IPS-NIHi7 (cell line): Measurements from ENCODE around the gene NOVA1.
"Not testable (repeated sequence)": the region's sequence is repeated elsewhere in the genome, so short reads cannot be mapped to it uniquely, and the experiment has no call there.

ENCODE experiments used
- DNase-seq: peaks from one replicate; pipeline ENCODE4 v3.0.0; 2012; ENCODE audit warnings: mixed read lengths; ENCODE audit errors: extremely low spot score

NOVA1 gene, protein sequence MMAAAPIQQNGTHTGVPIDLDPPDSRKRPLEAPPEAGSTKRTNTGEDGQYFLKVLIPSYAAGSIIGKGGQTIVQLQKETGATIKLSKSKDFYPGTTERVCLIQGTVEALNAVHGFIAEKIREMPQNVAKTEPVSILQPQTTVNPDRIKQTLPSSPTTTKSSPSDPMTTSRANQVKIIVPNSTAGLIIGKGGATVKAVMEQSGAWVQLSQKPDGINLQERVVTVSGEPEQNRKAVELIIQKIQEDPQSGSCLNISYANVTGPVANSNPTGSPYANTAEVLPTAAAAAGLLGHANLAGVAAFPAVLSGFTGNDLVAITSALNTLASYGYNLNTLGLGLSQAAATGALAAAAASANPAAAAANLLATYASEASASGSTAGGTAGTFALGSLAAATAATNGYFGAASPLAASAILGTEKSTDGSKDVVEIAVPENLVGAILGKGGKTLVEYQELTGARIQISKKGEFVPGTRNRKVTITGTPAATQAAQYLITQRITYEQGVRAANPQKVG

DNA sequence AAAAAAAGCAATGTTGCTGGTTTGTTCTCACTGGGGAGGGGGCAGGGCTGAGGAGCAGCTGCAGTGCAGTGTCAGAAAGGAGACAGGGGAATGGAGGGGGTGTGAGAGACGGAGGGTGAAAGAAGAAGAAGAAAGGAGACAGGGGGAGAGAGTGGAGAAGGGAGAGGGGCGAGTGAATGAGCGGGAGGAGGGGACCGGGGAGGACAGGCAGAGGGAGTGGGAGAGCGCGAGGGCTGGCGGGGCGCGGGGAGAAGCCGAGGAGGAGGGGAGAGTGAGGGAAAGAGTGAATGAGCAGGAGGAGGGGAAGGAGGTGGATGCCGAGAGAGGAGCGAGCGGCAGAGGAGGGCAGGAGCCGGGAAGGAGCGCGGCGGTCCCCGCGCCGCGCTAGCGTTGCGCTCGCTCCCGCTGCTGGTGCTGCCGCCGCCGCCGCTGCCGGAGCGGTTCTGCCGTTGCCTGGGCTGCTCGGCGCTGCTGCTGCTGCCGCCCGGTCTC, at the start of gene NOVA1:
Gene NOVA1 (minus strand): TSS at position 445 of the 492 bp plus-strand sequence. CDS start 597 bp downstream, outside the sequence.
- peak; percentile 22 for DNase-seq

DNA sequence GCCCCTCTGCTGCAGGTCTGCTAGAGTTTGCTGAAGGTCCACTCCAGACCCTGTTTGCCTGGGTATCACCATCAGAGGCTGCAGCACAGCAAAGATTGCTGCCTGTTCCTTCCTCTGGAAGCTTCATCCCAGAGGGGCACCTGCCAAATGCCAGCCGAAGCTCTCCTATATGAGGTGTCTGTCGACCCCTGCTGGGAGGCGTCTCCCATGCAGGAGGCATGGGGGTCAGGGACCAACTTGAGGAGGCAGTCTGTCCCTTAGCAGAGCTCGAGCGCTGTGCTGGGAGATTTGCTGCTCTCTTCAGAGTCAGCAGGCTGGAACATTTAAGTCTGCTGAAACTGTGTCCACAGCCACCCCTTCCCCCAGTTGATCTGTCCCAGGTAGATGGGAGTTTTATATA, 47.2 kb upstream of the NOVA1 start:
- DNase-seq = not testable (repeated sequence)

DNA sequence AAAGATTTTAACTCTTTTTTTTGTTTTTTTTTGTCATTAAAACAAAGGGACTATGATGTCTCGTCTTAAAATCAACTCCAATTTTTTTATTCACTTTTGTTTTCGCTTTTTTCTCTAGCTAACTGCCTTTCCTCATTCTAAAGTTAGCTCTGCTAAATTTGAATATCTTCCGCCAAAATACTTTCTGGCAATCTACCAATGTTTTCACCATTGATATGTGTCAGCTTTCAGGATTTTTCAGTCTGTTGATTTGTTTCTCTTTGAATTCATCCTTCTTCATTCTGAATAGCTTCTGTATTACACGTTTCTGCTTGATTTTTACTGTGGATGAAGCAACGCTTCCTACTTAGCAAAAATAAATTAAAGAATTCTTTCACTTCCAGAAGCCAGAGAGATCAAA, 38.7 kb upstream of the NOVA1 start:
- no peak for DNase-seq

DNA sequence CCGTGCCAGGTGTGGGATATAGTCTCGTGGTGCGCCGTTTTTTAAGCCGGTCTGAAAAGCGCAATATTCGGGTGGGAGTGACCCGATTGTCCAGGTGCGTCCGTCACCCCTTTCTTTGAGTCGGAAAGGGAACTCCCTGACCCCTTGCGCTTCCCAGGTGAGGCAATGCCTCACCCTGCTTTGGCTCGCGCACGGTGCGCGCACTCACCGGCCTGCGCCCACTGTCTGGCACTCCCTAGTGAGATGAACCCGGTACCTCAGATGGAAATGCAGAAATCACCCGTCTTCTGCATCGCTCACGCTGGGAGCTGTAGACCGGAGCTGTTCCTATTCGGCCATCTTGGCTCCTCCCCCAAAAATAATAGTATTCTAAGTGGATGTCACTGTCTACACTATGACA, 37.1 kb upstream of the NOVA1 start:
- not testable (repeated sequence) for DNase-seq

DNA sequence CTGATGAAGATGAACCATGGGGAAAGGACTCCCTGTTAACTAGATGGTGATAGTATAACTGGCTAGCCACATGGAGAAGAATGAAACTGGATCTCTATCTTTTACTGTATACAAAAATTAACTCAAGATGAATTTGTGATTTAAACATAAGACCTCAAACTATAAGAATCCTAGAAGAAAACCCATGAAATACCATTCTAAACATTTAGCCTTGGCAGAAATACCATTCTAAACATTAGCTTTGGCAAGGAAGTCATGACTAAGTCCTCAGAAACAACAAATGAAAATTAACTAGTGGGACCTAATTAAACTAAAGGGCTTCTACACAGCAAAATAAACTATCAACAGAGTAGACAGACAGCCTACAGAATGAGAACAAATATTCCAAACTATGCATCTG, 28.4 kb upstream of the NOVA1 start:
- DNase-seq = no peak

DNA sequence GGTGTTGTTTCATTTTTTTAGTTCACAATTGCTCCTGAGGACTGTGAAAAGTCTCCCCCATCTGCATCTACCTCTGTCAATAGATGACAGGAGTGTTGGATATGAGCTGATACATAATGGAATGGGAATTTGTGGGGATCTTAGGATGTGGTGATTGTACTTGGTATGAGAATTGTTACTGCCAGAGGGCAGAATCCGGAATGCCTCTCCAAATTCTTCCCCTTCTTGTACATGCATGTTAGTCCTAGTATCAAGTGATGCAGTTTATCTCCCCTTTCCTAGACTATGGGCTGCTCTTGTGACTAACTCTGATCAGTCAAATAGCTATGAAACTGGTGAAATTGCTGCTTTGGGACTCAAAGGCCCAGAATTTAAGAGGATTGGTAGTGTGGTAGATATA, 24.8 kb upstream of the NOVA1 start:
- DNase-seq = no peak

DNA sequence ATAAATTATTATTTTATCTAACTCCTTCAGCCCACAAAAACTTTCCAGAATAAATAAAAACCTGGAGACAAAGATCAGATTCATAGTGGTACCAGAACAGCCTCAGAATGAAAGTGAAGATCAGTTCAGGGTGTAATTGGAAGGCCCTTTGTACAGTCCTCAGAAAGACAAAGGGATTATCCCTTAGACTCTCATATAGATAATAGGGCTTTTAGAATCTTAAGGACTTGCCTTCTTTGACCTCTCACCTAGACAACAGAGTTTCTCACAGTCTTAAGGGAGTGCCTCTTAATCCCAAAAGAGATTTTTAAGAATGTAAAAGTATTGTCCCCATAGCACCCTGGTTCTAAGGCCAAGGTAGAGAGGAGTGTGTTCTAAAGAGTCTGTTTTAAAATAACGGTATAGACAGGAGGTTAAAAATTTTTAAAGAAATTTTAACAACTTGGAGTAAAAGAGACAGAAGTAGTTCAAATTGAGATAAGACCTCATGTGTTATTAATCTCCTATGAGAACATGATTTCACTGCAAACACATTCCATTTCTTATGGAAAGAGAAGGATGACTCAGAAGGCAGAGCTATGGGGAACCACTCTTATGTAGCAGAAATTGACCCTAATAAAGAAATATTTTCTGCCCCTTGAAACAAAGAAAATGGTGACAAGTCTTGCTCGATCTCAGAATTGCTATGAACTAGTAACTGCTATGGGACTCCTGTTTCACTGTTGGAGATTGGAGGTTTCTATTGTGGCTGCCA, 24.2 kb upstream of the NOVA1 start:
- no peak for DNase-seq

DNA sequence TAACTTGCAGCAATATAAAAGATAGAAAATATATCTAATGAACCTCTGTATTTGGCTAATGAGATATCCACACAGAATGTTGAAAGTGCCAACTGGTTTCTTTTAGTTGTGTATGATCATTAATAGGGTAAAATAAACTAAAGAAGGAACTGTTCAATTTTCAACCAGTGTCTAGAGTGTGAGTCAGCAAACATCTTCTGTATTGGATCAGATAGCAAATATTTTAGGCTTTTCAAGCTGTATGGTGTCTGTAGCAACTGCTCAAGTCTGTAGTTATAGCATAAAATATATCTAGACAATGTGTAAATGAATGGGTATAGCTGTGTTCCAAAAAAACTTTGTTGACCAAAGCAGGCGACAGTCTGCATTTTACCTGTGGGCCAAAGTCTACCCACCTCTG, 23.5 kb upstream of the NOVA1 start:
- DNase-seq = no peak

DNA sequence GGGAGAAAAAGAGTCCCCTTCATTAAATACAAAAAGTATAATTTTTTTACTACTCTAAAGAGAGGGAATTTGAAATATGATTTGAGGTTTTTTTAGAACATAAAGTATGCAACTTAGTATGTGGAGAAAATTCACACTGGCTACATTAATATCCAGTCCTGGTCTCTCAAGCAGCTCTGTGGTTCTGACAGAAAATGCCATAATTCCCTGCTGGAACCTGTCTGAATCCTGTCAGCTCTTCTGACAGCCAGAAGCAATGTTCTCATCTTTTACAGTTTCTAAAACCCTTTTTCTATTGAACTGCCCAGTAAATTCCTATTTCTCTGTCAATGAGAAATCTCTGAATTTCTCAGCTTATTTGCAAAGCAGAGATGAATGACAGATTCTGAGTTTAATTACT, 13.4 kb upstream of the NOVA1 start:
- no peak for DNase-seq

DNA sequence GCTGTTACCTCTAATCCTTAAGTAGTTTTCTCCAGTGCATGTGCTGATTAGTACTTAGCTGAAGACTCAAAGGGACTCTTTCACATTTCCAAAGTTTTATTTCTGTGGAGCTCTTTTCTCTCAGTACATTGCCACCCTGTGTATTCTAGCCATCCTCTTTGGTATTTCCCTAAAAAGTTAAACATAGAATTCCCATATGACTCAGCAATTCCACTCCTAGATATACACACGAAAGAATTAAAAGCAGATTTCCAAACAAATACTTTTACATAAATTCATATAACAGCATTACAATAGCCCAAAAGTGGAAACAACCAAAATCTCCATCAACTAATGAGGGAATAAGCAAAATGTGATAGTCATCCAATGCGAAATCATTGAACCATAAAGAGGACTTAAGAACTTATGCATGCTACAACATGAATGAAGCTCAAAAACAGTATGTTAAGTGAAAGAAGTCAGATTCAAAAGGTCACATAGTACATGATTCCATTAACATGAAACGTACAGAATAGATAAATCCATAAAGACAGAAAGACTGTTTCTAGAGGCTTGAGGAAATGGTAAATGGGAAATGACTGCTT, 9.0 kb upstream of the NOVA1 start:
- no peak for DNase-seq

DNA sequence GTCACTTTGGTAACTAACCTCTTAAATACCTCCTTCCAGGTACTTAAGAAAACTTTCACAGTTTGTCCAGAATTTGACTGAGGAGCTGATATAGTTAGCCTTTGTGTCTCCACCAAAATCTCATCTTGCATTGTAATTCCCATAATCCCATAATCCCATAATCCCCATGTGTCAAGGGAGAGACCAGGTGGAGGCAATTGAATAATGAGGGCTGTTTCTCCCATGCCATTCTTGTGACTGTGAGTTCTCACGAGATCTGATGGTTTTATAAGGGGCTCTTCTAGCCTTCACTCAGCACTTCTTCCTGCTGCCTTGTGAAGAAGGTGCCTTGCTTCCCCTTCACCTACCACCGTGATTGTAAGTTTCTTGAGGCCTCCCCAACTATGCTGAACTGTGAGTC, 7.8 kb upstream of the NOVA1 start:
- DNase-seq = no peak

DNA sequence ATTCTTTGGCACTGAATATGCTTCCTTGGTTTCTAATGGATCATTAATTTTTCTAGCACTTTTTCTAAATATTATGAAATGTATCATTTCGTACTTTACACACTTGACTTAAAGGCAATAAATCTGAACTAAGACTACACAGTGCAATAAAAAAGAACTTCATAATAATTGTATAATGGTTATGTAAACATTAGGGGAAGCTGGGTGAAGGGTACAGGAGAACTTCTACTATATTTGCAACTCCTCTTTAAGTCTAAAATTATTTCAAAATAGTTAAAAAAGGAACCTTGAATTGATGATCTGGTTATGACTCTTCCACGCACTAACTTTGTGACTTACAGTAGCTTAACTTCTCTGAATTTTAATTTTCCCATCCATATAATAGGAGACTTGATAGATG, 5.1 kb upstream of the NOVA1 start:
- DNase-seq = no peak

DNA sequence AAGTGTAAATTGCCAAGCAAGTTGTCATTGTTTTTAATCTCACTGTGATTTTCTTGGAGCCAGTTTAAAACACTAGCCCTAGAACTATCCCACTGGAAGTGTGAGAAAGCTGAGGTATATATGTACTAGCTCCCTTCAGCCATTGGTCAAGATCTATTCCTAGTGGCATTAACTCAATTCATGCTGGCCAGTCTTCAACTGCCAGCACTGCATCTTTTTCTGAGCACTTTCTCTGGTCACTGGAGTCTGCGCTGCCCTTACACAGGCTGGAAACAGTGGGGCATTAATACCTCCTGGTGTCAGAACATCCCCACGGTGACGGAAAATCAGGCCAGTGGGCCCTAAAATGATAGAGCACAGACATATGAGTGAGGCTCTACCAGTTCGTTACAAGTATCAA, 4.0 kb upstream of the NOVA1 start:
- no peak for DNase-seq

DNA sequence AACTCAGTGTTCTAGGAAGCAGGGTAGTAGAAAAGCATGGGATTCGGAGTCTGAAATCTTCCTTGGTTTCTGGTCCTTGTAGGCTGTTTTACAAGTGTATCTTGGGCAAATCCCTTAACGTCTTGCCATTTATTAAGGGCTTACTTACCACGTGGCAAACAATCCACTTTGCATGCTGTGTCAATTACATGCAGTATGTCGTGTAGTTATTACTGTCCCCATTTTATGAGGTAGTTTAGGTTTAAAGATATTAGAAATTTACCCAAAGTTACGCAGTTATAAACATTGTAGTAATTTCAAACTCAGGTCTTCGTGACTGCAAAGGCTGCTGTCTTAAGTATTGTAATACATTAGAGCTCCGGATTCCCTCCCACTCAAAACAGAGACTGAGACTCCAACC, 1.5 kb upstream of the NOVA1 start:
- no peak for DNase-seq

DNA sequence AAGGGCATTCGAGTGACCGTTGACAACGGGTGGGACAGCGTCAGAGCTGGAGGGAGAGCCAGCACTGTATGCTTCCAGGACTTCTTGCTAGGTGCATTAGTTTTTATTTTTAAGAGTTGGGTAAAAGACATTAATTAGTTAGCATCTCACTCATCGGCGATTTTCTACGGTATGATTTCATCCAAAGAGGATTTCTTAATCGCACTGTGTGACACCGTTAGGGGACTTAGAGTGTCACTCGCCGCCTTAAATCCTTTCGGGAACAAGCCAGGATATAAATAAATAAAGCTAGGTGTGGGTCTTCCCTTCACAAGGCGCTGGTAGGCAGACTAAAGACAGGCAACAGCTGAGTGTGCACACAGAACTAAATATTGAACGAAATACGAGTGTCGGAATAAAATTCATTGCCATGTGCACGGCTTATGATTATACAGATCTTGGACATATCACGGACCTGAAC, 869 bp upstream of the NOVA1 start:
- DNase-seq = no peak

DNA sequence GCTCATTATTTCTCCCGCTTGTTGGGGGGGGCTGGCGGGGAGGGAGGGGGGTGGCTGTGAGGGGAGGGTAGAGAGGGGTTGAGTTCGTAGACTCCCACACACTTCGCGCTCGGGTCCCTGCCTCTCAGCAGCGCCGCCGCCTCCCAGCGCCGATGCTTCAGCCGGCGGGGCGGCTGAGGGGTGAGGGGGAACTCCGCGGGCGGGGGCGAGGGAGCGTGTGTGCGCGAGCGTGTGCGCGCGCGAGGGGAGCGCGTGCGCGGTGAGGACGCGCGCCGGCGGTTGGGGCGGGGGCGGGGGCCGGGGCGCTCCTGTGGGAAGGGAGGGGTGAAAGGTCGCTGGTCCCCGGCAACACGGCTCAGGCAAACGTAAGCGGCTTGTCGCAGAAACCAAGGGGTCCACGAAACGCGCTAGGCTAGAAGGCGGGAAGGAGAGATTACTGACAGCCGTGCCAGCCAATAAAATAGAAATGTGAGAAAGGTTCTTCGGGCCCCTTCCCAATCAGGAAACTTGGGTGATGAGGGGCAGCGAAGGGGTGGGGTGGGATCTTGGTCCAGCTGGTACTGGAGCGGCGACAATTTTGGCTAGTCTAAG, 343 bp upstream of the NOVA1 start:
- DNase-seq = peak; percentile 85

DNA sequence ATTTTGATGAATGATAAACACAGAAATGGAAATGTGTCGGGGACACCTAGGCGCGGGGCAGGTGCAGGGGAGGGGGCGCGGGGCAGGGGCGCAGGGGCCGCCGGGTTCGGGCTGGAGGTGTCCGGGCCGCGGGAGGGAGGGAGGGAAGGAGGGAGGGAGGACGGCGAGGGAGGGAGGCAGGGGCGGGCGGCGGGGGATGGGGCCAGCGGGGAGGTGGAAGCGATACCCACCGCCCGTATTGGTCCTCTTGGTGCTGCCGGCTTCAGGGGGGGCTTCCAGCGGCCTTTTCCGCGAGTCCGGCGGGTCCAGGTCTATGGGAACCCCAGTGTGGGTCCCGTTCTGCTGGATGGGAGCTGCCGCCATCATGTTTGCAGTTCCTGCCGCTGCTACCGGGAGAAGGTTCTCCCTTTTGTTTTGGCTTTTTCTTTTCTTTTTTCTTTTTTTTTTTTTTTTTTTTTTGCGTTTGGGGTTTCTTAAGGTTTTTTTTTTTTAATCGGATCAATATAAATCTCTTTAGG, 703 bp downstream of the NOVA1 start:
- peak; percentile 23 for DNase-seq

DNA sequence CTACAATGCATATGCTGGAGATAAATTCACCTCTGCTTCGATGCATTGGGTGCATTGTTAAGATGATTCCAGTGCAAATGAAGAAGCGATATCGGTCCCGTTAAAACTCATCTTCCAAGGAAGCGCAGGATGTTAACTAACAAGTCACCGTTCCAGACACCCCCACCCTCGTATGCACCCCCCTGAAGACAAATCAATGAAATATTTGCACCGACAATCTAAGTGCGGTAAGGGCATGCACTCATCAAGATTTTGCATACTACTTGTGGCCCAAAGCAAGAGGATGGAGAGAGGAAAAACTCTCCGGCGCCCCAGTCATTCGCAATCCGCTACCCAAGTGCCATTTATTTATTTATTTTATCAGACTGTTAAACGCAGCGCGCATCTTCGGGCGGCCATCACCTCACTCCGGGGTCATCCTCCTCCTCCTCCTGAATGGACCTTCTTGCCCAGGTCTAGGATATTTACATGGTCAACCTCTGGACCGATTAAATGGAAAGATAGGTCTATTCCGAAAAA, 1.2 kb downstream of the NOVA1 start:
- no peak for DNase-seq

DNA sequence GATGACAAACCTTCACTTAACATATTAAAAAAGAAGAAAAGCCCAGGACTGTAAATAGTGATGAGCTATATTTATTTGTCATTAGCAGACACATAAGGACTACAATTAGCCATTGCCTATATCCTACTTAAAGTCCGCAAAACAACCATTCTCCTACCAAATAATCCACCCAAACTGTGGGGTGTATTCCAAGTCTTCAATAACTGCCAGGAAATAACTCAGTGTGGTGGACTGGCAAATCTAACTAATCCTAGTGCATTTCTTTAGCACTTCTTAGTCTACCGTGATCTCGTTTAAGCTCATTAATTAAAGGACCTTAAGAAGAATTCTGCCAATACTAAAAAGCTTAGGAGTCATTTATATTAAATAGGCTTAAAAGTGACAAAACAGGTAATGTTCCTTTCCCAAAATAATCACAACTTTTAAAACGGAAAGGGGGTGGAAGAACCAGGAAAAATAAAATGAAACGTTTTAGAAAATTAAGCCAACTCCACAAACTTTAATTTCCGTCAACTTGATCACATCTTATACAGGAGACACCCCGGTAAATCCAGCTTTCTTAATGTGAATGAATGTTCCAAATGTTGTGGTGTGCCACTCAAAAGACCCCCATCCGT, 1.8 kb downstream of the NOVA1 start:
- DNase-seq = no peak

DNA sequence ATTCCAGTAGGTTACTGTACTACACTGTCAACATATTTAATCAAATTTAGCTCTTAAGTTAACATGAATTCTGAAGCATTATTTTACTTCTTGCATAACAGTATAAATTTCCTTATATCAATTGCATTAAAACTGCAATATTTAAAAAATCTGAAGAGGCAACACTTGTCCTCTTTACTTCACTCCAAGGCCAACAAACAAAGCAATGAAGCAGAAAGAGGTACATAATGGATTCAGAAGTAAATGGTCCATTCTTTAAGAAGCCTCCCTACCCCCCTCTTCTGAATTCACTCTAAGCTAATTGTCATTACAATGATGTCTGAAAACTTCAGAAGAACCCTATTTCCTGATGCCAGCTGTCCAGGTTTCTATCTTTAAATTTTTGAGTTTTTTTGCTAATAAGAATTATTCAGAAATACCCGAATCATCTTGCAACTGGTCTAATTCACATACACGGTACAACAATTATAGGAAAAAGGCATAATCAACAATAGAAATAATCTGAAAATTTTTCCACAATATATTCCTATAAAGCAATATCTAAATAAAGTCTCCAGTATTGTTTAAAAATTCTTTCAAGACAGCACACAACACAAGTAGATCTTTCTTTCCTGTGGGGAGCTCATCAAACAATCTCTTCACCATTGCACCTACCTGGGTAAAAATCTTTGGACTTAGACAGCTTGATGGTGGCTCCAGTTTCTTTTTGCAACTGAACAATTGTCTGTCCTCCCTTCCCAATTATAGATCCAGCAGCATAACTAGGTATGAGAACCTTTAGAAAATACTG, 2.9 kb downstream of the NOVA1 start:
- DNase-seq = no peak
